NCI-H2171 treated with DMSO at 0.1 percent for 48 hours (cell line): ENCODE data around the gene SLC25A41.
A peak's percentile ranks its signal among the peaks of the same experiment; 100 is the strongest.
"Not testable (repeated sequence)": the region's sequence is repeated elsewhere in the genome, so short reads cannot be mapped to it uniquely, and the experiment has no call there.

ENCODE experiments used
- DNase-seq: peaks from one replicate; lab custom pipeline; 2025; lab: John Stamatoyannopoulos, UW

The SLC25A41 gene

DNA sequence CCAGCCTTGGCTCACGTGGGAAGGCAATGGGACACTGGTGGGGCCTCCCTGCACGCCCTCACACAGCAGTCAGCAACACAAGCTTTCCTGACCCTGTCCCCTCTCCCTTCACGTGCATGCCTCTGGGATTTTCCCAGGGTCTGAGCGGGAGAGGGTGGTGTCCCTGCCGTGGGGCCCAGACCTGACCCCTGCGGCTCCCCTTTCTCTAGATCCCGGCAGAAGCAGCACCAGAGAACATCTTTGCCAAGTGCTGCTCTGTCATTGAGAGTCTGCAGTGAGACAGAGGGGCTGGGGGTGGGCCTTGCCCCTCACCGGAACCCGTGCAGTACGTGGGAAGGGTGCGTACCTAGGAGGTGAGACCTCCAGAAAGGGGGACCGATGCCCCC, 21.5 kb downstream of the SLC25A41 start:
- DNase-seq: no peak

DNA sequence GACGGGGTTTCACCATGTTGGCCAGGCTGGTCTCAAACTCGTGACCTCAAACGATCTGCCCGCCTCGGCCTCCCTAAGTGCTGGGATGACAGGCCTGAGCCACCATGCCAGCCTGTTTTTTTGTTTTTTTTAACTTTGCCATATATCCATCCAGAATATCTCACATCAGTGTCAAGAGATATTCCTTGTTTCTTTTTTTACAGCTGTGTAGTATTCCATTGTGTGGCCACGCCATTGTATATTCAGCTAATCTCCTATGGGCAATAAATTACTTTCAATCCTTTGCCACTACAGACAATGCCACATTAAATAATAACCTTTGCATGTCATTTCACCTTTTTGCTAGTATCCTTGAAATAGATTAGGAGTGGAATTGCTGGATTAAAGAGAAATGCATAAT, 24.2 kb downstream of the SLC25A41 start:
- DNase-seq: no peak

DNA sequence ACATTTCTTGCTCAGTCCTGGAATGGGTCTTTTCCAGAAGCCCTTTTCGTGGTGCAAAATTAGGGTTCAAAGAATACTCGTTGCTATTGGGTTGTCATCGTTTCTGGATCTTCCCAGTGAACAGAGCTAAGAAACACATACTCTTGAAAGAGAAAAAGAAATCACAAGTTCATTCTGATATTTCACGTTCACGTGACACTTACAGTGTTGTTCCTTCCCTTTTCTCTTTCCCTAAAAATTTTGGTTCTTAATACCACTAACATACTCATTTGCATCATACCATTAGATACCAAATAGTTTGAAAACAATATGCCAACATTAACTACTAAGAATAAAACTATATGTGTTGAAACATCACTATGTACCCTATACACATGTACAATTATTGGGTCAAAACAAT, 27.2 kb downstream of the SLC25A41 start:
- DNase-seq: no peak

DNA sequence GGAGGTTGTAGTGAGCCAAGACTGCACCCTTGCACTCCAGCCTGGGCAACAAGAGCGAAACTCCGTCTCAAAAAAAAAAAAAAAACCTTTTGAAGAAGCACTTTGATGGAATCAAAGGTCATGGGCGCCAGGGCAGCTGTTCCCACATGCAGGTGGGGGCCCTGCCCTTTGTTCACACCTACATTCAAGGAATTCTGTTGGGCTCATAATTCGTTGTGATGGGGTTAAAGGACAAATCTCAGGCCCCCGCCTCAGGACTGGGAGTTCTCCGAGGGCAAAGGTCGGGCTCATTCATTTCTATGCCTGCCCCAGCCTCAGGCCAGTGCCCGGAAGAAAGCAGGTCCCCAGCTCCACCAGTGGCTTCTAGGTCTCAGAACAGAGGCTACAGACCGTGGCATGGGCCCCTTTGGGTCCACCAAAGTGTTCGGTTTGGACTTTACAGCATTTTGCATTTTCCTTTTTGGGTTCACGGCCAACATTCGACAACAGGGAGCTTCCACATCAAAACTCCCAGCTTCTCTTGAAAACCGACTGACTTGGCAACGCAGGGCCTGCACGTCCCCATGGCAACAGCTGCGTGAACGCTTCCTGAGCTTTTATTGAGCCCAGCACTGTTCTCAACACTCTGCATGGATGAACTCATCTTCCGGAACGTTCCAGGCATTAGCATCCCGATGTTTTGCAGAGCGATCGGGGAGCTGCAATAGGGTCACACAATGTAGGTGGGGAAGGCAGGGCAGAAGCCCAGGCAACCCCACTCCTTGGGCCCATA, 30.5 kb downstream of the SLC25A41 start:
- DNase-seq: no peak

DNA sequence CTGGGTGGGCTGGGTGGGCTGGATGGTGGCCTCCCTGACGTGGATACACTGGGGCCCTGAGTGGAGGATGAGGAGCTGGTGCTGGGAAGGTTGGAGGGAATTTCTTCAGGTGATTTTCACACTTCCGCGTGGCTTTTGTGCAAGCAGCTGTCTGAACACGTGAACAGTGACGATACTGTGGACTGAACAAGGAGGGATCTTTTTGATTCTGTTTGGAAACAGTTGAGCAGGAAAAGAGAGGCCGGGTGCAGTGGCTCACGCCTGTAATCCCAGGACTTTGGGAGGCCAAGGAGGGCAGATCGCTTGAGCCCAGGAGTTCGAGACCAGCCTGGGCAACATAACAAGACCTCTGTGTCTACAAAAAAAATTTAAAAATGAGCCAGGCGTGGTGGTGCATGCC, 31.5 kb downstream of the SLC25A41 start:
- no peak for DNase-seq

DNA sequence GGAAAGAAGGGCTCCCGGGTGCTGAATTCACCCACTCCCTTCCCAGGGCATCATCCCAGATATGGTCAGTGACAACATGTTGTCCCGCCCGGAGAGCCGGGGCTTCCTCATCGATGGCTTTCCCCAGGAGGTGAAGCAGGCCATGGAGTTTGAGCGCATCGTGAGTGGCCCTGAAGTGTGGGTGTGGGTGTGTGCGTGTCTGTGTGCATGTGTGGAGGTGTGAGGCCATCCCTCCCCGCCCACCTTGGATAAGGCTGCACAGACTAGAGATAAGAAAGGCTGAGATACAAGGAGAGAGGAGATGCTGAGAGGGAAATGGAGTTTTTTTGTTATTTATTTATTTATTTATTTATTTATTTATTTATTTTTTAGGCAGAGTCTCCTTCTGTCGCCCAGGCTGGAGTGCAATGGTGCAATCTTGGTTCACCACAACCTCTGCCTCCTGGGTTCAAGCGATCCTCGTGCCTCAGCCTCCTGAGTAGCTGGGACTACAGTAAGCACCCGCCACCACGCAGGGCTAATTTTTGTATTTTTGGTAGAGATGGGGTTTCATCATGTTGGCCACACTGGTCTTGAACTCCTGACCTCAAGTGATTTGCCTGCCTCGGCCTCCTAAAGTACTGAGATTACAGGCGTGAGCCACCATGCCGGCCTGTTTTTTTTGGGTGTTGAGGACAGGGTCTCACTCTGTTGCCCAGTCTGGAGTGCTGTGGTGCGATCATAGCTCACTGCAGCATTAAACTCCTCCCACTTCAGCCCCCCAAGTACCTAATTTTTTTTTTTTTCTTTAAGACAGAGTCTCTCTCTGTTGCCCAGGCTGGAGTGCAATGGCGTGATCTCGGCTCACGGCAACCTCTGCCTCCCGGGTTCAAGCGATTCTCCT, 33.3 kb downstream of the SLC25A41 start:
- not testable (repeated sequence) for DNase-seq

DNA sequence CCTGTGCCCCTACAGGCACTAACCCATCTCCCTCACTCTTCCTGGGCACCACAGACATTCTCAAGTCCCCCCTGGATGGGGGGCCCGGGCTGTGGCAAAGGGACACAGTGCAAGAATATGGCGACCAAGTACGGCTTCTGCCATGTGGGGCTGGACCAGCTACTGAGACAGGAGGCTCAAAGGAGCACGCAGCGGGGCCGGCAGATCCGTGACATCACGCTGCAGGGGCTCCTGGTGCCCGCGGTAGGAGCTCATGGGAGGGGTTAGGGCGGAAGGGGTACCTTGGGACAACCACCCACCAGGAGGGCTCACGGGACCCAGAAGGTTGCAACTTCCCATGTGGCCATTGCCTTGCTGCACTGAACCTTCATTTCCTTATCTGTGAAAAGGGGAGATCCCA, 37.3 kb downstream of the SLC25A41 start:
- no peak for DNase-seq

DNA sequence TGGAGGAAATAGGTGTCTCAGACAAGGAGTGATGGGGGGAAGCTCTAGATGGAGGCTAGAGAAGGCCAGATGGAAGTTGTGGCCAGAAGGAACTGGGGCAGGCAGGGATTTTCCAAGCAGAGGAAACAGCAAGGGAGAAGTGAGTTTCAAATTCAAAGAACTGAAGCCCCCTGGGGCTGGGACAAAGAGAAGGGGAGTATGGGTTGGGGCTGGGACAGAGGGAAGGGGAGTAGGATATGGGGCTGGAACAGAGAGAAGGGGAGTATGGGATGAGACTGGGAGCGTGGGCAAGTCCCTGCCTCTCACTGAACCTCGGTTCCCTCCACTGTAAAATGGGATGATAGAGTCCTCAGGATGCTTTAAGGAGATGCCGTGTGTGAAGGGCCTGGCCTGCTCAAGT, 38.7 kb downstream of the SLC25A41 start:
- DNase-seq: no peak

DNA sequence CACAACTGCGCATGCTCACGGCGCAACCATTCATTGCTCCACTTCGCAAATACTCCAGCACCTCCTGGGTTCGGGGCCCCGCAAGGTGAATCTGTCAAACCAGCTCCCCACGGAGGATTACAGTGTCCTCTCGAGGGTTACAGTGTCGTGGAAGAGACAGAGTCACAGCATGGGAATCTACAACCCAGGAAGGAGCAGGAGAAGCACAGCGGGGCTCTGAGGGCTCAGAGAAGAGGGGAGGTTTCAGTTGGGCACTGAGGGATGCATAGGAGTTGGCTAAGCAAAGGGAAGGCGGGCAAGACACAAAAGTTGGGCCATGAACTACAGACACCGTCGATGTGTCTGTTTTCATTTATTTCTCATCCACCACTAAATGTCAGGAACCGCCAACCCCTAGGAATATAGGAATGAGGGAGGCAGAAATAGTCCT, 39.6 kb downstream of the SLC25A41 start:
- no peak for DNase-seq

DNA sequence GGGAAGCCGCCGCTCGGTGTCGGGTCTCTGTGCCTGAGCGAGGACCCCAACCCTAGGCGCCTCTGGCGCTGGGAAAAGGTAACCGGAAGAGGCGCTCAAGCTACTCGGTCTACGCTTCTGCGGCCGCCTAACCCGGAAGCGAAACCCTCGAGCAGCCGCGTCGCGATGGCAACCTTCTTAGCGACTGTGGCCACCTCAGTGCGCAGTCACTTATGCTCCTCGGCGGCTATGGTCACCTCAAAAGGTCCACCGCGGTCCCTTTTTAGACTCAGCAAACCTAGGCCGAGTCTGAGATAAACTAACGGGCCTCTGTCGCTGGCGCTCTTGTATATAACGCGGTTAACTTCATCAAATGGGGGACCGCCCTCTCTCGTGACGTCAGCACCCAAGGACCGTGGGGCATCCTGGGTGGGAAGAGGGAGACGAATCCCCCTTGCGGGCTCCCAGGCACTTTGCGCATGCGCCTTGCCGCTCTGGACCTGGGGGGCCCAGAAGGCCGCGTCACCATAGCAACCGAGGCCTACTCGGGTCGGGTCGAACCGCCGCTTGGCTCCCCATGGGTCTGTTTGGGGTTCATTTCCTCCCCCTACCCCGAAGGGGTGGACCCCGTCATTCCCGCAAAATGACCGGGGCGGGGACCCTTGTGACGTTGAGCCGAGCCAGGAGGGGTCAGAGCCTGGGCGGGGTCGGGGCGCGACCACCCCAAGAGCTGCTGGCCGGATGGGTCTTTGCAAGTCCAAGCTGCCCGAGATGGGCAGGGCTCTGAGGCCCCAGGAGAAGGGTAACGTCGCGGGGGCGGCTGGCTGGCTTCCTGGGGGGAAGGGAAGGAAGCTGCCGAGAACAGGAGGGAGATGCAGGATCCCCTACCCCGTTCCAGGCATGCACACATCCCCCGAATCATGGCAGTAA, 40.2 kb downstream of the SLC25A41 start, which contains the start of gene GTF2F1:
TSS of gene GTF2F1 (minus strand) at position 91 of the 909 bp plus-strand sequence. CDS start 169 bp downstream, outside the sequence.
- DNase-seq: peak; percentile 95

DNA sequence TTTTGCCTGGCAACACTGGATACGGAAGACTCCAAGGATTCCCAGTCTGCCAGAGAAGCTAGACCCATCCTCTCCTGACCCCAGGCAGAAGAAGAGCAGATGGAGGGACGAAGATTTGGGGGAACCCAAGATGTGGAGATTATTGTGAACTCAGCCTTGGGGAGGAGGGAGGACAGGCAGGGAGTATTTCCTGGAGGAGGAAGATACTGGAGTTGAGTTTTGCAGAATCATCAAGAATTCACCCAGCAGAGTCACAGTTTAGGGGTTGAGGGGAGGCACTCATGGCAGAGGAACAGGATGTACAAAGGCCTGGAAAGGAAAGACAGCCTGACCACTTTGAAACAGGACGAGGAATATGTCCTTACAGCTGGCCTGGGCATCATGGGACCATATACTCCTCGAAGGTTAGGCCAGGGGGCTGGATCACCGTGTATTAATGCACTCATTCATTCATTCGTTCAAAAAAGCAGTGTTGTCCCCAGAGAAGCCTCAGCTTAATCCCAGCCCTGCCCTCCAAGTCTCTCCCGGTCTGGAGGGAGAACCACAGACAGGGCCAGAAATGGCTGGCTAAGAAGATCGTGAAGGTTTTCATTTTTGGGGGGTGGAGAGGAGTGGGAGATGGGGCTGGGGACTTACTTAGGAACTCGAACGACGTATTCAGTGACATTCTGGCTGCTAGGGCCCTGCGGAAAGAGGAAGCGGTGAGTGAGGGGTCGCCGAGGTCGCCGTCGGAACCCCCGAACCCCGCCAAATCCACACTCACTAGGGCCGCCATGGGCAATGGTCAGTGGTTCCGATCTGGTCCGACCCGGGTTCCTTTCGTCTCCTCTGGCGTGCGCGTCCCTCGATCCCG, 41.1 kb downstream of the SLC25A41 start:
- DNase-seq: no peak

DNA sequence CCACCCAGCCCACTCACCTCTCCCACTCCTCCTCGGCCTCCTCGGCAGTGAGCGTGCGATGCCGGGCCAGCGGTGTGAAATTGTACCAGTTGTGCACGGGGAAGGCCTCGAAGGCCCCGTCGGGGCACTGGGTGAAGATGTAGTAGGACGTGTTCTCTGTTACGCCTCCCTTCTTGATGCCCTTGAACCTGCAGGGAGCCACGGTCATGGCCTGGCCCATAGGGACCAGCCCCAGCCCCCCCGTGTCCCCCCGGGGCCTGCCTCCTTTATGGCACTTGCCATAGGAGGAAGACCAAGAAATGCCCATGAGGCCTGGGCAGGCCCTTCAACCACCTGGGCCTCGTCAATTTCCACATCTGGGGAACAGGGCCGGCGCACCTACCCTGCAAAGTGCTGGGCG, 46.2 kb downstream of the SLC25A41 start:
- DNase-seq: no peak

DNA sequence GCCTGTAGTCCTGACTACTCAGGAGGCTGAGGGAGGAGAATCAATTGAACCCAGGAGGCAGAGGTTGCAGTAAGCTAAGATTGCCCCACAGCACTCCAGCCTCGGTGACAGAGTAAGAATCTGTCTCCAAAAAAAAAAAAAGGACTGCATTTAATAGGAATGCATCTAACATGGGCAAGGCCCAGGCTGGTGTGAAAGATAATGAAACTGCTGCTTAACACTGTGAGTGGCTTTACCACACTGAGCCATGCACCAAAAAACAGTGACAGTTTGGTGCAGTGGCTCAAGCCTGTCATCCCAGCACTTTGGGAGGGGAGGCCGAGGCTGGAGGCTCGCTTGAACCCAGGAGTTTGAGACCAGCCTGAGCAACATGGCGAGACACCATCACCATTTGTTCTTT, 49.2 kb downstream of the SLC25A41 start:
- no peak for DNase-seq

DNA sequence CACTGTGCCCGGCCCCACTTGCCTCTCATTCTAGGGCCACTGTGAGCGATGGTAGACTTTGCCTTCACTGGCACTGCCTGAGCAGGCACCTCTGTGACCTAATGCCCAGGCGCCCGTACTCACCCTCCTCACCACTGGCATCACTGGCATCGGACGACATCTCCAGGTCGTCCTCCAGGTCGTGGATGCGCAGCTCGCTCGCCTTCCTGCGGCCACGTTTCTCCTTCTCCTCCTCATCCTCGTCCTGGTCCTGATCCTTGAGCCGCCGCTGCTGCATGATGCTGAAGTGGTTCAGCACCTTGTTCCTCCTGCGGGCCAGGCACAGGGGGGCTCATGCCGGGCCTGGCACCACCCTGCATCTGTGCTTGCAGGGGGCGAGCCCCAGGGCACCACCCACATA, 50.4 kb downstream of the SLC25A41 start:
- no peak for DNase-seq

DNA sequence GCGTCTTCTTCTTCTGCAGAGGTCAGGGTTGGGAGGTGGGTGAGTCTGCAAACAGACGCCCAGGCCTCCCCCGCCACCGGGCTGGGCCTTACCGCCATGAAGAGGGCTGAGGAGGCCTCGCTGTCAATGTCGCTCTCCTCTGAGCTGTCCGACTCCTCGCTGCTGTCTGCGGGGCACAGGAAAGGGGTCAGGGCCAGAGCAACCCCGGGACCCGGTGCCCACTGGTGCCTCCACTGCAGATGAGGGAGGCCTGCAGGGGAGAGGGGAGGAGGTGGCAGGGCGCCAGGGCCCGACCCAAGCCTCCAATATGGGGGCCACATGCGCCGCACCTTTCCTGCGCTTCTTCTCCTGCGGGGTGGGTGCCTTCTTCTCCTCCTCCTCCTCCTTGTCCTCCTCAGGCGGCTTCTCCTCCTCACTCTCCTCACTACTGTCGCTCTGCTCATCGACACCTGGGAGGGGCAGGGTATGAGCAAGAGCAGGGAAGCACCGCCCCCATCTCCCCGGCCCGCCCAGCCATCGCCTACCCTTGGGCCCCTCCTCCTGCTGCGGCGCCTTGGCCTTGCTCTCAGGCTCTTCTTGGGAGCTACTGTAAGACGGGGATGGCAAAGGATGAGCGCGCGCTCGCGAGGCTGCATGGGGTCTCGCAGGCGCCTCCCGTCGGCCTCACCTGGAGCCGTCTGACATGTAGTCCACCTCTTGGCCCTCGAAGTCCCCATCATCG, 52.4 kb downstream of the SLC25A41 start:
- no peak for DNase-seq

DNA sequence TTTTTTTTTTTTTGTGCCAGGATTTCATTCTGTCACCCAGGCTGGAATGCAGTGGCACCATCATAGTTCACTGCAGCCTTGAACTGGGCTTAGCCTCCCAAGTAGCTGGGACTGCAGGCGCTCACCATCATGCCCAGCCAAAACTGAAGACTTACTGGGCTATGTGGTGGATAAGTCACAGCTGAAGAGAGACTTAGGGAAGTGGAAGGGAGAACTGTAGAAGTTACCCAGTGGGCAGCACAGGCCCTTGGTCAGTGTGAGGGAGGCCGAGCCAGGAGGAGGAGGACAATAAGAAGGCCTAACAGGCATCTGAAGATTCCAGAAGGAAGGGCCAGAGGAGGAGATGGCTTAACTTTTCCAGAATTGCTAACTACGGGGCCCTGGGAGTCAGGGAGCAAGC, 53.8 kb downstream of the SLC25A41 start:
- no peak for DNase-seq

DNA sequence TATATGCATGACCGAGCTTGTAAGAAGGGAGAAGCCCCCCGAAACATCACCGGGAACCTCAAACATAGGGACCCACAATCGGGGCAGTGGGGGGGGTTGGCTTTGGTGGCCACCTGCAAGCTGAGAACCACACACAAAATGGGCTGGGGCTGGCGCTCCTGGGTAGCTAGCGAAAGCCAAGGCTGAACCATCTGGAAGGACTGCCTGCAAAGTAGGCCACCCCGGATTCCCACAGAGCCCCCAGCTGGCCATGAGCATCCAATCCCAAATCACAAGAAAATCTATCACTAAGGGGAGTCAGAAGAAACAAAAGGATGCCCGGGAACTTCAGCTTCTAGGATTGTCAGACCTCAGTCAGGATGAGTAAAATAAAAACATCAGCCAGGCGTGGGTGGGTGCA, 55.1 kb downstream of the SLC25A41 start:
- no peak for DNase-seq

DNA sequence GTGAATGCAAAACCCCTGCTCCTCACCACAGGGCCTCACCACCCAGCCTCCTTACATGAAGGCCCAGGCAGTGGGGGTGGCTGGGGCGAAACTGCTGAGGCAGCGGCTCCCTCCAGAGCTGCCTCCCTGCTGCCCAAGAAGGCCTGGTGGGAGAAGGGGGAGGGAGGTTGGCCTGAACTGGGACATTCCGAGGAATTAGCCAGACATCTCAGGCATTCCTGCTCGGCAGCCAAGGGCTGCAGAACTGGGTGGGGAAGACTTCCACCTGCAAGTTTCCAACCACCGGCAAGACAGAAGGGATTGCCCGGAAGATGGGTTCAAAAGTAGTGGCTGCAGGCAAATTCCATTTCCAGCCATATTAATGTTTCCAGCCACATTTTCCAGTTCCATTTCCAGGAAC, 55.5 kb downstream of the SLC25A41 start:
- no peak for DNase-seq

DNA sequence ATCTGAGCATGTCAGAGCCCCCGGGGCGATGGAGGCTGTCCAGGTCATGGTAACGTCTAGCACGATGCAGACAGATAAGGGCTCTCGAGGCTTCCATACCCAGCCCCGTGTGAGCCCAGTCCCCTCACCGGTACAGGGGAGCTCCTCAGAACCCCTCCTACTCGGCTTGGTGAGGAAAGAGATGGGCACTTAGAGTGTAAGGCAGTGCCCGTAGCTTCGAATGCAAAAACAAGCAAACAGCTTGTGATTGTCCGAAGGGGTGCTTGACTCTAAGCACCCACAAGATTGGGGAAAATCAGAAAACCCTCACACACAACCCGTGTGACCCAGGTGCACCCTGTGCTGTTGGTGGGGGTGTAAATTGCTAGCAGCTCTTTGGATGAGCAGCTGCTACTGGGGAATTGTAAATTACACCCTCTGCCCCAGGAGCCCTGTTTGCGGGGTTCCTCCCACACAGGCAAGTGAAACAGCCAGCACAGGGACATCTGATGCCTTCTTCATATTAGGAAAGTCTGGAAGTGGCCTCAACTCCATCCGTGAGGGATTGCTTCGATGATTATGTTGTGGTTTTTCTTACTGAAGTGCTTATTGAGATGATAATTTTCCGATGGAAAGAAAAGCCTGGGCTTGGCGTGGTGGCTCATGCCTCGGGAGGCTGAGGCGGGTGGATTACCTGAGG, 56.9 kb downstream of the SLC25A41 start:
- DNase-seq: peak; percentile 20
